ENCODE measurements around the gene SIX5.
"Not testable (repeated sequence)": the region's sequence is repeated elsewhere in the genome, so short reads cannot be mapped to it uniquely, and the experiment has no call there.

SIX5 gene

GRCh38 chr19:45753548-45753947 lies 15.5 kb downstream of the SIX5 start:
- no peak for DNase-seq (ENCODE audit: low spot score)

- no peak for DNase-seq (ENCODE audit: low spot score)
Measured at GRCh38 chr19:45752639-45753038, 16.4 kb downstream of the SIX5 start.

- not testable (repeated sequence) for DNase-seq (ENCODE audit: low spot score)
Measured at GRCh38 chr19:45751483-45751882, 17.6 kb downstream of the SIX5 start.

- DNase-seq (ENCODE audit: low spot score): no peak
Measured at GRCh38 chr19:45747513-45747912, 21.5 kb downstream of the SIX5 start.

- DNase-seq (ENCODE audit: low spot score): no peak
Measured at GRCh38 chr19:45746866-45747265, 22.2 kb downstream of the SIX5 start.

GRCh38 chr19:45745606-45746005 lies 23.4 kb downstream of the SIX5 start:
- no peak for DNase-seq (ENCODE audit: low spot score)

- no peak for DNase-seq (ENCODE audit: low spot score)
Measured at GRCh38 chr19:45742969-45743368, 26.1 kb downstream of the SIX5 start.

- DNase-seq (ENCODE audit: low spot score): no peak
Measured at GRCh38 chr19:45739498-45740439, 29.3 kb downstream of the SIX5 start.

- no peak for DNase-seq (ENCODE audit: low spot score)
Measured at GRCh38 chr19:45733160-45733810, 35.8 kb downstream of the SIX5 start, which contains the start of gene MEIOSIN. TSS of gene MEIOSIN (plus strand) at chr19:45733439. CDS start at chr19:45735377, 1,938 bp downstream.

- DNase-seq (ENCODE audit: low spot score): peak; percentile 99
Measured at GRCh38 chr19:45730368-45731288, 38.4 kb downstream of the SIX5 start, which contains the start of gene FBXO46. TSS of gene FBXO46 (minus strand) at chr19:45730896. CDS start at chr19:45713495, 17,401 bp downstream.

- no peak for DNase-seq (ENCODE audit: low spot score)
Measured at GRCh38 chr19:45729800-45730290, 39.2 kb downstream of the SIX5 start.

GRCh38 chr19:45728683-45729082 lies 40.4 kb downstream of the SIX5 start:
- not testable (repeated sequence) for DNase-seq (ENCODE audit: low spot score)

- DNase-seq (ENCODE audit: low spot score): not testable (repeated sequence)
Measured at GRCh38 chr19:45720065-45720464, 49.0 kb downstream of the SIX5 start.

- DNase-seq (ENCODE audit: low spot score): no peak
Measured at GRCh38 chr19:45717983-45718650, 50.9 kb downstream of the SIX5 start.

GRCh38 chr19:45717131-45717982 lies 51.7 kb downstream of the SIX5 start:
- peak; percentile 99 for DNase-seq (ENCODE audit: low spot score)

- DNase-seq (ENCODE audit: low spot score): peak; percentile 42
Measured at GRCh38 chr19:45716359-45717130, 52.5 kb downstream of the SIX5 start.

GRCh38 chr19:45715139-45715538 lies 53.9 kb downstream of the SIX5 start:
- no peak for DNase-seq (ENCODE audit: low spot score)

Measured in globus pallidus (tissue), 1 donor.